GM18520 (cell line): Measurements from ENCODE around the gene GALNT1.
"Not testable (repeated sequence)": the region's sequence is repeated elsewhere in the genome, so short reads cannot be mapped to it uniquely, and the experiment has no call there.

ENCODE experiments used
- ATAC-seq: cut with Tn5 transposase; IDR thresholded peaks from one replicate; pipeline ENCODE4 v1.9.1; 2021; ENCODE audit not compliant: unreplicated experiment

Gene GALNT1

DNA sequence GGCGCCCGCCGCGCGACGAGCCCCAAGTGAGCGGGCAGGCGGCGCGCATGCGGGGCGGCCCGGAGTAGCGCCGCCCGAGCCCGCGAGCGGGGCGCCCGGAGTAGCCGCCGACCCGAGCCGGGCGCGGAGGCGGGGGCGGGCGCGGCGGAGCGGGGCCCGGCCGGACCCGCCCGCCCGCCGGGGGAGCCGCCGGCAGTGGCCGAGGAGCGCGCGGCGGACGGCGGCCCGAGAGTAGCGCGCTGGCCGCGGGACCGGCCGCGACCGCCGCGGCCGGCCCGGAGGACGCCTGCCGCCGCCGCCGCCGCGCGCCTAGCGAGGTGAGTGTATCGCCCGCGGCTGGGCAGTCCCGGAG is at the start of gene GALNT1:
TSS of gene GALNT1 (plus strand) at position 195 of the 352 bp plus-strand sequence. CDS start 72,923 bp downstream, outside the sequence.
- no peak for ATAC-seq

DNA sequence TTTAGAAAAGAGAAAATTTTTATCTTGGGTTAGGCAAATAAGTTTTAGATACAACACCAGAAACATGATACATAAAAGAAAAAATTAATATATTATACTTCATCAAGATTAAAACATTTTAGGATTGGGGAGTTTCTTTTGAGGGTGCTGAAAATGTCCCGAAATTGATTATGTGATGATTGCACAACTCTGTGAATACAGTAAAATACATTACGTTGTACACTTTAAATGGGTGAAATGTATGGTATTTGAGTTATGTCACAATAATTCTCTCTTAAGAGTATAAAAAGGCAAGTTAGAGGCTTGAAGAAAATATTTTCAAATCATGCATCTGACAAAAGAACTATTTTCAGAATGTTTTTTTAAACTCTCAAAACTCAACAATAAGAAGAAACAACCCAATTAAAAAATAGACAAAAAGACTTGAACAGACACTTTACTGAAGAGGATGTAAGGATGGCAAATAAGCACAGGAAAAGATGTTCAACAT is 47.6 kb upstream of the GALNT1 start:
- ATAC-seq, result no peak

DNA sequence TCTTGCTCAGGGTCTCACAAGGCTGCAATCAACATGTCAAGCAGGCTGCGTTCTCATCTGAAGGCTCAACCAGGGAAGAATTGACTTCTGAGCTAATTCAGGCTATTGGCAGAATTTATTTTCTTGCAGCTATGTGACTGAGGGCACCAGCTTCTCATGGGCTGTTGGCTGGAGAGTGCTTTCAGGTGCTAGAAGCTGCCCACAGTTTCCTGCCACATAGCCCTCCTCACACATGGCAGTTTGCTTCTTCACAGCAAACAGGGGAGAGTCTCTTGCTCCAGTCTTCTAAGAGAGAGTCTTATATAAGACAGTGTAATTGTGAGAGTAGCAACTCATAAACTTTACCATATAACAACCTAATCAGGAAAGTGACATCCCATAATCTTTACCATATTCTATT is 46.2 kb upstream of the GALNT1 start:
- ATAC-seq, result no peak

DNA sequence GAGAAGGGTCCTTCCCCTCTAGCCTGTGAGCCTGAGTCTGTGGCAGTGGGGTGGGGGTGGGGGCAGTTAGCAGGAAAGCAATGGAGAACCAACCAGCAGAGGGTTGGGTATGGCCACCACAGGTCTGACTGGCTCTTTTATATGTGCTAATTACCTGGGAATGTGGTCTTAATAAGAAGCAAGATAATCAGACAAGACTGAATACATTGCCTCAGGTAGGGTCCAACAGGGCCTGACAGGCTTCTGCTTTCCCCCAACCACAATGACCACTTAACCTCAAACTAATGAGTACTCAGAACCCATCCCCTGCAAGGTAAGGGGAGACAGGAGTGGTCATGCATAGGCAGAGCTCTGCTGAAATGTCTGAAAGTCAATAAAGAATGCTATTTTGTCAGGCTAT is 39.2 kb upstream of the GALNT1 start:
- no peak for ATAC-seq

DNA sequence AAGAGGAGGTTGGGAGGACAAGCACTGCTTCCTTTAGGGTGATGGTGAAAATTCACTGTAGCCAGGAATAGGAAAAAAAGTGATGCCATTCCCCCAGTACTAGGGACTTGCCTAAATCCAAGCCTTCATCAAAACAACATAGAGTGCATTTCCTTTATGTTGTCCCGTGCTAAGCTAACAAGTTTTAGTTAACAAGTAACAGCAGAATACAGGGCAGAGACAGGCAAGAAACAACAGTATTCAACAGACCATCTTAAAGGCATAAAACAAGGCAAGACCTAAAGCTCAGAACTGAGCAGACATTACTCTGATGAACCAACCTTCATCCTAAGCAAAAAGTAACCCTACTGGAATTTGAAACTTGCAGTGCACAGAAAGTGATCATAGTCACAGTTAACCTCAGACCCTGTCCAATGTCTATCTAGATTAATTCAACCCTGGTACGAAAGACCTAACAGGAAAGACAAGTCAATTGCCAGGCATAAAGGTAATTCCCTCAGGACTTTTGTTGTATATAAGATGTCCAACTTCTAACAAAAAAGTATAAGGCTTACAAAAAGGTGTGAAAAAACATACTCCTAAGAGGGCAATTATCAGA is 34.4 kb upstream of the GALNT1 start:
- no peak for ATAC-seq

DNA sequence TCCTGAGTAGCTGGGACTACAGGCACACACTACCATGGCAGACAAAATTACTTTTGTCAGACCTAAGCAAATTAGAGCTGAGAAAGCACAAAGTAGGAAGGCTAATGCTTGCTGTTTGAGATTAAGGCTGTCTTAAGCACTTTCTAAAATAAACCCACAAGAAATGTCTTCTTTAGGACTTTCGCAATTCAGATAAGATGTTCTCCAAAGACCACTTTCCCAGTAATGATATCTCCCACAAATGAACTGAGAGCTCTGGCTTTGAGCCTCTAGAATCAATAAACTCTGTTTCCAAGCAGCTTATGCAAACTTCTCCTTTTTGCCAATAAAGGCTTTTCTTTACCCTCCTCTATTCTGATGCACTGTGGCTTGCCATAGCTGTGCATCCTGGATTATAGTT is 32.0 kb upstream of the GALNT1 start:
- ATAC-seq, result no peak

DNA sequence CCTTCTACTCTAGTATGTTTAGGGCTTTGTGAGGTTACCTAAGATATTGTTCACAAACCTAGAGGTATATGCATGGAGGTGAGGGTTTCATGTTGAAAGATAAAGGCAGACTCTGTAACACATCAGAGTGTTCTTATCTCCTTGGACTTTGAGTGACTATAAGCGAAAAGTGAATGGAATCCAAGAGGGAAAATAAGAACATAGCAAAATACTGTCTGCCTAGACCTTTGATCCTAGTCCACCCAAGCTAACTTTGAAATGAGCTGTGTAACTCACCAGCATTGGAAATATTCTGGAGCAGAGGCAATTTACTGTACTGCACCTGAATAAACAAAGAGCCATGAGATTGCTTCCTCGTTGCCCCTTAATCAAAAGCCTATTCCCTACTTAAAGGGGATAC is 28.2 kb upstream of the GALNT1 start:
- ATAC-seq, result no peak

DNA sequence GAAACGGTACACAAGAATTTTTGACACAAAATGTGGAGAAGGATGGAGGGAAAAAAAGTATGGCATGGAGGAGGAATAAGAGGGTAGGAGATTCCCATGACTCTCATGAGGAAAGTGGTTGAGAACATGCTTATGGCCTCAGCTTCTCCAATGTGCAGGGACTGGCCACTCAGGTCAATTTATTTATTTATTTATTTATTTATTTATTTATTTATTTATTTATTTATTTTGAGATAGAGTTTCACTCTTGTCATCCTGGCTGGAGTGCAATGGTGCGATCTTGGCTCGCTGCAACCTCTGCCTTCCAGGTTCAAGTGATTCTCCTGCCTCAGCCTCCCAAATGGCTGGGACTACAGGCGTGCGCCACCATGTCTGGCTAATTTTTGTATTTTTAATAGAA is 26.0 kb upstream of the GALNT1 start:
- ATAC-seq, result not testable (repeated sequence)

DNA sequence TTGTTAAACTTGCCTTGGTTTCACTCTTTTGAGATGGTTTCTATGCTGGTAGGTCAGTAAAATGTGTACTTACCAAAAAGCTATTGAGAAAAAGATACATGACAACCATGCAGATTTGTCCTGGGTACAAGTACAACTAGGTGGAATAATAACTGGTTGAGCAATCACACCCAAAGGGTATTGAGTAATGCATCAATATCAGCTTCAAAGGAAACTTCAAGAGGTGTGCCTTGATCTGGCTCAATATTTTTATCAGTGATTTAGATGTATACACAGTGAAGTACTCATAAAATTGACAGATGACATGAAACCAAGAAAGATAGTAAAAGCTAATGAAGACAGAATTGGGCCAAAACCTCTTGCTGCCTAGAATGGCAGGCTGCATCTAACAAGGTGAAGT is 21.7 kb upstream of the GALNT1 start:
- ATAC-seq, result no peak

DNA sequence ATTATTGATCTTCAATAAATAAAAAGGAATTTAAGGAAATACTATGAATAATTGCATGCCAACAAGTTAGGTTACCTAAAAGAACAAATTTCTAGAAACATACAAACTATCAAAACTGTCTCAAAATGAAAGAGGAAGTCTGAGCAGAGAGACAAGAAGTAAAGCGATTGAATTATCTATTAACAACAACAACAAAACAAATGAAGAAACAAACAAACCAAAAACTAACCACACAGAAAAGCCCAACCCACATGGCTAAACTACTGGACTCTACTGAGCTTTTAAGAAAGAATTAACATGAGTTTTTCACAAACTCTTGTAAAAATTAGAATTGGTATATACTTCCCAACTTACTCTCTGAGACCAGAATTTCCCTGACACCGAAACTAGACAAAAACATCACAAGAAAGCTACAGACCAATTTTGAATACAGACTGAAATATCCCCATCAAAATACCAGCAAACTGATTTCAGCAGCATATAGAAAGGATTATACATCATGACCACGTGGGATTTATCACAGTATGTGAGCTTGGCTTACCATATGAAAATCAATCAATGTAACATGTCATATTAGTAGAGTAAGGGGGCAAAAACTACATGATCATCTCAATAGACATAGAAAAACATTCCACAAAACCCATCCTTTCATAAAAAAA is 16.6 kb upstream of the GALNT1 start:
- peak; percentile 65 for ATAC-seq

DNA sequence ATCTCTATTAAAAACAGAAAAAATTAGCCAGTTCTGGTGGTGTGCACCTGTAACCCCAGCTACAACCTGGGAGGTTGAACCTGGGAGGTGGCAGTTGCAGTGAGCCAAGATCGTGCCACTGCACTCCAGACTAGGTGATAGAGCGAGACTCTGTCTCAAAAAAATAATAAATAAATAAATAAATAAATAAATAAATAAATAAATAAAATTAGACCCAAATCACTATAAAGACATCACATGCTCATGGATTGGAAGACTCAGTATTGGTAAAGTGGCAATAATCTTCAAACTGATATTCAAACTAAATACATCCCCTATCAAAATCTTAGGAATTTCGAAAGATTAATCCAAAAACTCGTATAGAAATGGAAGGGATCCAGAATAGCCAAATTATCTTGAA is 15.5 kb upstream of the GALNT1 start:
- ATAC-seq, result no peak

DNA sequence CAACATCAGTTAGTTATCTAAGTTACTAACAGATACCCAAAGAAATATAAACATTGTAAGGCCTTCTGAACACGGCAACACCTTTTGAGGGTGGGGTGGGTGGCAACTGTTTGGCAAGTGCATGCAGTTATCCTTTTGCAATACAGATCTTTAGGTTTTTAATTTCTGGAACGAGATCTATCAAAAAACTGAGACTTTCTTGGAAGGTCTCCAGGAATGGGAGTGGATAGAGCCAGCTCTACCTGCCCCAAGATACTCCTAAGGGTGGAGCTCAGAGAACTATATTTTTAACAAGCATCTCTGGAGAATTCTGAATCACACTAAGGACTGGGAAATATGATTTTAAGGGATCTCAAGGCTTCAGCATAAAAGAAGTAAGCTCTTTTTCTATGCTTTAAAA is 11.4 kb upstream of the GALNT1 start:
- ATAC-seq, result no peak

DNA sequence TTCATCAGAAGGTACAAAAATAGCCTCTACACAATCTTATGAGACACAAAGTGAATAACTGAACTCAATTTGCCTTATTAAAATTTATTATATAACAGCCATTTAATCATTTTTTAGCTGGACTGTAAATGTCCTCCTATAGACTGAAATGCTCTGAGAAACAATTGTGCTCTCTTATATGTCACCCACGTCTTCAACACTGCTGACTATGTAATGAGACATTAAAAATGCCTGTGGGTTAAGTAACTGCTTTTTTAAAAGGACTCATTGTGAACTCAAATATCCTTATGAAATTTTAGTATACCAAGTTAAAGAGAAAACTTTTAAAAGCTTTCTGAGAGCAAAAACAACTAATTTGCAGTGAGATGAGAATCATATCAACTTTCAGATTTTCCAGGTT is 10.4 kb upstream of the GALNT1 start:
- ATAC-seq, result no peak

DNA sequence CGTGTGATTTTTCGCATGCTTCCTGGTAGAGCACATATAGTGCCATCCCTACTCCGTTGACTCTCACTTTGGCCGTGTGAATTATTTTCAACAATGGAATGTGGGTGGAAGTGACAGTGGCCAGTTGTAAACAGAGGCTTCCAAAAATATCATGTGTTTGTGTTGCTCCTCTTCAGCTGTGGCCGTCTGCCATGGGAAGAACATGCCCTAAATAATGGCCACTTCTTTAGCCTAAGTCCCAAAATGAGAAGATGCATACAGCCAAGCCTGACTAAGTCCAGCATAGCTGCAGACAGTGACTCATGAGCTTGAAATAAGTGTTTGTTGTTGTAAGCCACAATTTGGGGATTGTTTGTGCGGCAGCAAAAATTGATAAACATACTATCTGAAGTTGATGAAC is 8.9 kb upstream of the GALNT1 start:
- ATAC-seq, result no peak

DNA sequence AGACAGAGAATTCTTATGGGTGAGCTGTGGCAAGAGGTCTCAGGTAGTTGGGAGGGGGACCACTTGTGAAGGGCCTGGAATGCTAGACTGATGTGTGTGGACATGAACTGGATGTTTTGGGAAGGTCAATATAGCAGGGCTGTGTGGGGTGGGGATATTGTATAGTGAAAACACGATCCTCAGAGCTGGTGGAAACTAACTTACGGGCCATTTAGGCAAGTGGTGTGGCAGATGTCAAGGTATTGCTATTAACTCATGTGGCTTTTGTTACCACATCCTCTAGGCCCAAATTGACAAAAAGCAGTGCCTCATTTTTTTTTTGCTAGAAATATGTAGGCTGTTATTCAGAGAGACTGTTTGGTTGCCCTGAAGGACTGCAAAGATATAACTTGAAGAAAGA is 8.0 kb upstream of the GALNT1 start:
- ATAC-seq, result no peak

DNA sequence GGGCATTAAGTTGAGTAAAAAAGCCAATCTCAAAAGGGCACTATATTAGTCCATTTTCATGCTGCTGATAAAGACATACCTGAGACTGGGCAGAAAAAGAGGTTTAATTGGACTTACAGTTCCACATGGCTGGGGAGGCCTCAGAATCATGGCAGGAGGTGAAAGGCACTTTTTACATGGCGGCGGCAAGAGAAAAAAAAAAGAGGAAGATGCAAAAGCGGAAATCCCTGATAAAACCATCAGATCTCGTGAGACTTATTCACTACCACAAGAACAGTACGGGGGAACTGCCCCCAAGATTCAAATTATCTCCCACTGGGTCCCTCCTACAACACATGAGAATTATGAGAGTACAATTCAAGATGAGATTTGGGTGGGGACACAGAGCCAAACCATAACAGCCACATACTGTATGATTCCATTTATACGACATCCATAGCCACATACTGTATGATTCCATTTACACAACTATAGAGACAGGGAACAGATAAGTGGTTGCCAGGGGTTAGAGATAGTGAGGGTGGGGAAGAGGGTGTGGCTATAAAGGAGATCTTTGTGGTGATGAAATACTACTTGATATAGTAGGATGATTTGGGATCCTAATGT is 5.2 kb upstream of the GALNT1 start:
- not testable (repeated sequence) for ATAC-seq

DNA sequence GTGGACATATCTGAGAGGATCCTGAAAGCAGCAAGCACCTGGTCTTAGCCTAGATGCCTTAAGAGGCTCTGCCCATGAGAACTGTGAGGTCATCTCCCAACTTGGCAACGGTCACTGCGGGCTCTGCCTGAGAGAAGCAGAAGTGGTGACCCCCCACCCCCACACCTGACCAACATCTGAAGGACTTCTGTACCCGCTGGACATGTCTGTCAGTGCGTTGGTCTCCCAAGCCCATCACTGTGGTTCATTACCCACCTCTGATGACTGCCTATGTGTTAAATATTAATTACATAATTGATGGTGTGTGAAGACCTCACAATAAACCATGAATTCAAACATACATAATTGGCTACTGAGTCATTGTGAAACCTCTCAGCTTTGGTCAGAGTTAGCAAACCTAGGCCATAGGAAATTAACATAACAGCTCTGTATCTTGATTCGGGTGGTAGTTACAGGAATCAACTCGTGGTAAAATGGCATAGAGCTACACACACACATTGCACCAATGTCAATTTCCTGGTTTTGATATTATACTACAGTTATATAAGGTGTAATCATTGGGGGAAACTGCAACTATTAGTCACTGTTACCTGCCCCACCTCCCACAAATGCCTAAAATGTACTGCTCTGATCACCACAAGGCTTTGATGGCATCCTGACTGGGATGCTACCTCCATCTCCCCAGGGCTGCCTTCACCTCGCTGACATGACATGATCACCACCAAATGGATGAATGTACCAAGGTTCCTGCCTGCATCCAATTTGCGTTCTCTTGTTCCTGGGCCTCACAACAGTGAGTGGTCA is 4.3 kb upstream of the GALNT1 start:
- peak; percentile 56 for ATAC-seq

DNA sequence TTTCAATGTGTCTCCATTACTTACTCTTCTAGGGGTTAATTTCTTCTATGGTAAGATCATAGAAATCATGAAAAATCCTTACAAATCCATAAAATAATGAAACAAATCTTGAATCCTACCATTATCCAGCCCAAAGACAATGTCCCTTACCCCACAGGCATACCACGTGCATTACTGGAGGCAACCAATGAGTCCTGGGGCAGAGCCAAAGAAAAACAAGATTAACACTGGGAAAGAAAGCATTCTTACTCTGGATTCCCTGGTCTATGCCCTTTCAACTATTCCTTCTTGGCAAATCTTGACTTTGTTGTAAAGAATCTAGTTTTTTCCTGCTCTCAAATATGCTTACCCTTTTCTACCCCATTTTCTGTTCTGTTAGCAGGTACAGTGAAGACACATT is 3.1 kb upstream of the GALNT1 start:
- ATAC-seq, result no peak

DNA sequence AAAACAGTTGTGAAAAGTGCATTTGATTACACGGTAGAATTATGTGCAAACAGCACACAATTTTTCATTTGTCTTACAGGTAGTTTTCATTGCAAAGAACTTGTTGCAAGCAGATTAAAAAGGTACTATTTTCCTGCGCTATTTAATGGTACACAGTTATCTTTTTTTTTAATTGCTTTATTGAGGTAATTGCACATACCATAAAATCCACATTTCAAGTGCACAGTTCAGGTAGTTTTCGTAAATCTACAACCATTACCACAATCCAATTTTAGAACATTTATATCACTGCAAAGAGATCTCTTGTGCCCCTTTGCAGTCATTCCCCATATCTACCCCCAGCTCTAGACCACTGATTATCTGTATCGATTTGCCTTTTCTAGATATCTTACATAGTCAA is 2.6 kb upstream of the GALNT1 start:
- no peak for ATAC-seq

DNA sequence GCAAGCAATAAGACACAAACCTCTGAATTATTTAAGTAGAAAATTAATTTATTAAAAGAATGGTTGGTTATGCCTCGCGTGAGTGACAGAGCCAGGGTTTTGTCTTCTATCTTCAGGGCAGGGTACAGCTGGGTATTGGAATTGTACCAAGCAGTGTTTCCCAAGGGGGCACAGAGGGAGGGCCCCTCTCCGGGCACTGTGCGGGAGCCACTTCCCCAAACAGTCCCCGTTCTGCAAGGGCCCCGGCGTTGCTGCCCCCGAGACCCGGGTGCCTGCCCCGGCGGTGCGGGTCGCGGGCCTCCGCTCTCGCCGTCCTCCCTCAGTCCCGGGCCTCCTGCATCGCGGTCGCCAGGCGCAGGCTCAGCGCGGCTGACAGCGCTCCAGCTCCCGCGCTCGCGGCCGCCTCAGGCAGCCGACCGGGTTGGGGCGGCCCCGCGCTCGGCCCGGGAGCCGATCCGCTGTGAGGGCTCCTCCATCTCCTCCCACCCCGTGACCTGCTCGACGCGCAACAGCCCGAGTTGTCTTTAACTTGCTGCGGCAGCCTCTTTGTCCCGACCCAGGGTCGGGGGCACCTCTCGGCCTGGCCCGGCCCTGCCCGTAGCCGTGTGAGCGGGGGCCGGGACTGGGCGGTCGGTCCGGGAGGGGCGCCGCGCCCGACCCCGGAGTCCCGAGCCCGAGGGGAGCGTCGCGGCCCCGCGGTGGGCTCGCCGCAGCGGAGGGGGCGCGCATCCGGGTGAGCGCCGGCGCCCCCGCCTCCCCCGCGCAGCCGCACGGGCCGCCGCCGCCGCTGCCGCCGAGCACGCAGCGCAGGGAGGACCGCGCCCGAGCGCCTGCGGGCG is 620 bp upstream of the GALNT1 start:
- ATAC-seq, result peak; percentile 26
